Tibial nerve (tissue), 4 donors: Measurements from ENCODE around the gene AGBL1. TPM values are rescaled to one million over a fixed set of nuclear protein-coding genes. Genes with fewer than 3 reads are reported as not detected.

Source experiments
- DNase-seq, 2 donors: peaks; one replicate each; pipeline ENCODE4 v3.0.0-alpha.2; 2019; ENCODE audit warnings: low spot score in 2 of 2
- H3K27ac ChIP-seq, 4 donors: fragments of 200-600 bp; sonication (generic) in 3 of 4; one replicate each; pipeline ENCODE4 v1.5.1; 2017 to 2019; ENCODE audit warnings: mild to moderate bottlenecking in 1 of 4
- H3K27me3 ChIP-seq, 2 donors: fragments of 200-600 bp; sonication (generic) in 1 of 2; one replicate each; pipeline versions ENCODE4 v1.5.1 to v1.6.0; 2017 to 2019
- H3K36me3 ChIP-seq, 3 donors: fragments of 200-600 bp; sonication (generic); one replicate each; pipeline ENCODE4 v1.5.1; 2018 to 2019
- H3K4me1 ChIP-seq, 4 donors: fragments of 200-600 bp; sonication (generic) in 3 of 4; one replicate each; pipeline ENCODE4 v1.5.1; 2017 to 2019
- H3K4me3 ChIP-seq, 4 donors: fragments of 200-600 bp; sonication (generic) in 3 of 4; one replicate each; pipeline ENCODE4 v1.5.1; 2017 to 2019; ENCODE audit warnings: mild to moderate bottlenecking in 1 of 4, moderate library complexity in 1 of 4
- H3K9me3 ChIP-seq, 4 donors: fragments of 200-600 bp; sonication (generic) in 3 of 4; one replicate each; pipeline ENCODE4 v1.5.1; 2017 to 2019
- CTCF ChIP-seq, 5 experiments: fragments of 200-600 bp in 3 of 5; fragments of 450-650 bp in 2 of 5; sonication (generic) in 3 of 5; IDR thresholded peaks; one replicate each; pipeline ENCODE4 v1.5.1; 2016 to 2019; ENCODE audit warnings: antibody characterized with exemption in 5 of 5, mild to moderate bottlenecking in 3 of 5, moderate library complexity in 2 of 5
- EP300 ChIP-seq, 2 donors: sonication (generic); formaldehyde crosslinking; IDR thresholded peaks; one replicate each; pipeline ENCODE4 v1.6.1; 2017; ENCODE audit warnings: antibody characterized with exemption in 2 of 2, mild to moderate bottlenecking in 1 of 2
- POLR2A ChIP-seq, 2 donors: fragments of 450-650 bp; IDR thresholded peaks; one replicate each; pipeline ENCODE4 v1.6.1; 2017; ENCODE audit warnings: antibody characterized with exemption in 2 of 2, mild to moderate bottlenecking in 2 of 2, moderate library complexity in 2 of 2
- WGBS, 2 donors: methylation state at CpG; one replicate each; pipeline ENCODE4 v1.1.5; 2018; 5-methylcytosine and 5-hydroxymethylcytosine counted together
- total RNA-seq, 4 donors: library from RNA; depleted of rRNA; stranded (reverse); fragments of >200 nt; gene quantifications; one replicate each; pipeline ENCODE4 v1.1.0, GENCODE V29; 2016

The AGBL1 gene
- total RNA-seq, 4 donors from 2014 or later, result under 0.01 to 1.2 (median 0.21) TPM; not detected in 1

GRCh38 chr15:86948719-86949118, 869.0 kb downstream of the AGBL1 start:
- Histone ChIP-seq H3K27ac (no peak overlapping the region), H3K9me3 (no peaks in the 10 kb centered on the region), H3K36me3 (no peaks in the 10 kb centered on the region), H3K4me3 (no peak overlapping the region), H3K4me1 (no peaks in the 10 kb centered on the region), H3K27me3 (no peaks in the 10 kb centered on the region)
- WGBS, 2 donors, result 77 to 84% methylated on average over 4 of the region's 4 CpGs
- TF ChIP-seq EP300 (IDR thresholded peaks at IDR 0.05), result no peak
- TF ChIP-seq POLR2A (IDR thresholded peaks at IDR 0.05), result no peak
- no peak for TF ChIP-seq CTCF (IDR thresholded peaks at IDR 0.05)
- no peak for DNase-seq

- Histone ChIP-seq H3K4me3 (no peak overlapping the region), H3K27me3 (no peaks in the 10 kb centered on the region), H3K4me1 (no peaks in the 10 kb centered on the region), H3K27ac (no peak overlapping the region), H3K9me3 (no peaks in the 10 kb centered on the region), H3K36me3 (no peaks in the 10 kb centered on the region)
- TF ChIP-seq EP300 (IDR thresholded peaks at IDR 0.05) (no peak), POLR2A (IDR thresholded peaks at IDR 0.05) (no peak), CTCF (IDR thresholded peaks at IDR 0.05) (no peak)
- no peak for DNase-seq
These were observed 879.6 kb downstream of the AGBL1 start for GRCh38 chr15:86959254-86959653.

- Histone ChIP-seq H3K36me3 (no peaks in the 10 kb centered on the region), H3K27ac (no peak overlapping the region), H3K4me1 (no peaks in the 10 kb centered on the region), H3K27me3 (no peaks in the 10 kb centered on the region), H3K4me3 (no peak overlapping the region), H3K9me3 (no peaks in the 10 kb centered on the region)
- WGBS, 2 donors, result 91% methylated on average over 3 of the region's 3 CpGs
- no peak for TF ChIP-seq POLR2A (IDR thresholded peaks at IDR 0.05)
- TF ChIP-seq EP300 (IDR thresholded peaks at IDR 0.05), result no peak
- no peak for TF ChIP-seq CTCF (IDR thresholded peaks at IDR 0.05)
- DNase-seq, result no peak
These were observed 882.0 kb downstream of the AGBL1 start for GRCh38 chr15:86961669-86962068.

- H3K4me3 ChIP-seq, result no peak overlapping the region
- H3K4me1 ChIP-seq, result no peaks in the 10 kb centered on the region
- no peaks in the 10 kb centered on the region for H3K9me3 ChIP-seq
- no peak overlapping the region for H3K27ac ChIP-seq
- H3K27me3 ChIP-seq, result no peaks in the 10 kb centered on the region
- 68 to 69% methylated on average over 1 of the region's 1 CpG for WGBS, 2 donors
- H3K36me3 ChIP-seq, result no peaks in the 10 kb centered on the region
- DNase-seq, result no peak
- TF ChIP-seq EP300 (IDR thresholded peaks at IDR 0.05), result no peak
- no peak for TF ChIP-seq CTCF (IDR thresholded peaks at IDR 0.05)
- TF ChIP-seq POLR2A (IDR thresholded peaks at IDR 0.05), result no peak
These were observed 884.6 kb downstream of the AGBL1 start for GRCh38 chr15:86964271-86964670.

- TF ChIP-seq CTCF (IDR thresholded peaks at IDR 0.05) (no peak), EP300 (IDR thresholded peaks at IDR 0.05) (no peak), POLR2A (IDR thresholded peaks at IDR 0.05) (no peak)
- Histone ChIP-seq H3K27ac (no peak overlapping the region), H3K4me1 (no peaks in the 10 kb centered on the region), H3K9me3 (no peaks in the 10 kb centered on the region), H3K27me3 (no peaks in the 10 kb centered on the region), H3K4me3 (no peak overlapping the region), H3K36me3 (no peaks in the 10 kb centered on the region)
- DNase-seq, result no peak
- WGBS, 2 donors, result 75 to 79% methylated on average over 4 of the region's 4 CpGs
These were observed 888.6 kb downstream of the AGBL1 start for GRCh38 chr15:86968244-86968643.
